Hepatocyte (in vitro differentiated cells): ENCODE results near the gene MAPK11. TPM values are rescaled to one million over a fixed set of nuclear protein-coding genes. Genes with fewer than 3 reads are reported as not detected.

Experiments
- DNase-seq: peaks from one replicate; pipeline ENCODE4 v3.0.0-alpha.2; 2016; ENCODE audit warnings: low spot score
- H2AFZ ChIP-seq: fragments of 200-600 bp; sonication (generic); 2 replicates; pipeline ENCODE4 v1.6.0; 2016; ENCODE audit warnings: antibody characterized with exemption, mild to moderate bottlenecking
- H3K27ac ChIP-seq: fragments of 200-600 bp; sonication (generic); 2 replicates; pipeline ENCODE4 v1.5.1; 2016; ENCODE audit warnings: mild to moderate bottlenecking
- H3K27me3 ChIP-seq: fragments of 200-600 bp; sonication (generic); 2 replicates; pipeline ENCODE4 v1.6.1; 2016
- H3K36me3 ChIP-seq: fragments of 200-600 bp; sonication (generic); replicated peaks from 2 replicates; pipeline ENCODE4 v1.5.1; 2016; ENCODE audit warnings: low read depth; ENCODE audit not compliant: insufficient read depth
- H3K4me1 ChIP-seq: fragments of 200-600 bp; sonication (generic); 2 replicates; pipeline ENCODE4 v1.5.1; 2016; ENCODE audit warnings: mild to moderate bottlenecking, moderate library complexity; ENCODE audit not compliant: insufficient read depth
- H3K4me2 ChIP-seq: fragments of 200-600 bp; sonication (generic); 2 replicates; pipeline ENCODE4 v1.6.0; 2016
- H3K4me3 ChIP-seq: fragments of 200-600 bp; sonication (generic); 2 replicates; pipeline ENCODE4 v1.5.1; 2016; ENCODE audit warnings: mild to moderate bottlenecking
- H3K79me2 ChIP-seq: fragments of 200-600 bp; sonication (generic); 2 replicates; pipeline ENCODE4 v1.6.0; 2017; ENCODE audit warnings: mild to moderate bottlenecking
- H3K9me2 ChIP-seq: fragments of 200-600 bp; sonication (generic); replicated peaks from 2 replicates; pipeline ENCODE4 v1.6.0; 2017; ENCODE audit warnings: mild to moderate bottlenecking; ENCODE audit not compliant: insufficient read depth
- H3K9me3 ChIP-seq: fragments of 200-600 bp; sonication (generic); 2 replicates; pipeline ENCODE4 v1.5.1; 2016; ENCODE audit warnings: low read depth, mild to moderate bottlenecking
- H4K20me1 ChIP-seq: fragments of 200-600 bp; sonication (generic); 2 replicates; pipeline ENCODE4 v1.6.0; 2016; ENCODE audit warnings: mild to moderate bottlenecking; ENCODE audit not compliant: insufficient read depth, poor library complexity, severe bottlenecking
- EZH2 ChIP-seq: fragments of 200-600 bp; sonication (generic); IDR thresholded peaks from 2 replicates; pipeline ENCODE4 v1.6.1; 2016; ENCODE audit warnings: antibody characterized with exemption, mild to moderate bottlenecking, borderline replicate concordance
- EZH2phosphoT487 ChIP-seq: fragments of 200-600 bp; sonication (generic); IDR thresholded peaks from one replicate; pipeline ENCODE4 v1.6.1; 2018; ENCODE audit warnings: antibody characterized with exemption, mild to moderate bottlenecking, low read depth, moderate library complexity; ENCODE audit not compliant: unreplicated experiment, severe bottlenecking
- WGBS: methylation state at CpG from one replicate; pipeline ENCODE4 v1.1.6; 2016; ENCODE audit warnings: low lambda C conversion rate; ENCODE audit errors: missing lambda C conversion rate; 5-methylcytosine and 5-hydroxymethylcytosine counted together
- polyA plus RNA-seq: library from polyadenylated mRNA; unstranded; fragments of >200 nt; fragmentation: Nextera tagmentation; extraction: Ambion mirVana; gene quantifications from 2 replicates; pipeline ENCODE4 v1.2.1, GENCODE V29; 2016
- total RNA-seq: library from RNA; depleted of rRNA; stranded (reverse); fragments of >200 nt; gene quantifications from 2 replicates; pipeline ENCODE4 v1.2.3, GENCODE V29; 2014
- TF ChIP-seq, protein P1 (sequence below): fragments of 200-600 bp; sonication (generic); IDR thresholded peaks from 2 replicates; pipeline ENCODE4 v1.5.1; 2016; ENCODE audit warnings: antibody characterized with exemption, mild to moderate bottlenecking; ENCODE audit not compliant: poor library complexity

The MAPK11 gene
- total and polyA plus RNA-seq, 2 experiments from 2014 or later, result 1.1 to 2.3 TPM

DNA sequence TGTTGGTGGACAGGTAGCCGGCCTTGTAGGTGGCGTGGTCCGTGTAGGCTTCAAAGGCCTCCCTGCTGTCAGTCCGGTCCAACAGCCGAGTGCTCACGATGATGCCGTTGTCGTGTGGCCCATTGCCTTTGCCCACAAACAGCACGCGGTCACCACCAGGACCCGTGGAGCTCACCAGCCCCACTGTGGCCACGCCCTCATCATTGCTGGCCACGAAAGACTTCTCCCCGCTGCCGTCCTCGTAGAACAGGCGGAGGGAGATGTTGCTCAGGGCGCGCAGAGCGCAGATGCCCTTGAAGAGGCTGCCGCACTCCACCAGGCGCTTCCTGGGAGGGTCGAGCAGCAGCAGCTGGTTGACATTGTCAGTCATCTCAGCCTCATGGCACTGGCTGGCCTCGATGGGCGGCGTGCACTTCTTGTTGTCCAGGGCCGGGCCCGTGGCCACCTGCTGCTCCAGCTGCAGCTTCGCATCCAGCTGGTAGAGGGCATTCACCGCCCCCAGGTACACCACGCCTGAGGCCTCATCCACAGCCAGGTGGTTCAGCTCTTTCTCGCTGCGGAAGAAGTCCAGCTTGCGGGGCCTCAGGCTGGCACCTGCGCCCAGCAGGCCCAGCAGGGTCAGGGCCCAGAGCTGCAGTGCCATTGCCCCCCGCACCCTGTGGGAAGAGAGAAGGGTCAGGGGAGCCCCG, 19.9 kb upstream of the MAPK11 start:
- Histone ChIP-seq H3K9me2 (no peaks in the 10 kb centered on the region), H3K79me2 (peaks cover 80% of the 10 kb centered on the region), H4K20me1 (peaks cover 59% of the 10 kb centered on the region), H3K9me3 (no peaks in the 10 kb centered on the region), H3K27ac (no peak overlapping the region), H3K4me1 (peaks cover 30% of the 10 kb centered on the region), H3K27me3 (no peaks in the 10 kb centered on the region), H3K4me2 (no peak overlapping the region), H3K4me3 (no peak overlapping the region), H3K36me3 (no peaks in the 10 kb centered on the region), H2AFZ (no peak overlapping the region)
- no peak for DNase-seq
- 95% methylated on average over 37 of the region's 37 CpGs for WGBS
- TF ChIP-seq EZH2phosphoT487 (no peak), EZH2 (no peak)
- TF ChIP-seq, protein P1, sequence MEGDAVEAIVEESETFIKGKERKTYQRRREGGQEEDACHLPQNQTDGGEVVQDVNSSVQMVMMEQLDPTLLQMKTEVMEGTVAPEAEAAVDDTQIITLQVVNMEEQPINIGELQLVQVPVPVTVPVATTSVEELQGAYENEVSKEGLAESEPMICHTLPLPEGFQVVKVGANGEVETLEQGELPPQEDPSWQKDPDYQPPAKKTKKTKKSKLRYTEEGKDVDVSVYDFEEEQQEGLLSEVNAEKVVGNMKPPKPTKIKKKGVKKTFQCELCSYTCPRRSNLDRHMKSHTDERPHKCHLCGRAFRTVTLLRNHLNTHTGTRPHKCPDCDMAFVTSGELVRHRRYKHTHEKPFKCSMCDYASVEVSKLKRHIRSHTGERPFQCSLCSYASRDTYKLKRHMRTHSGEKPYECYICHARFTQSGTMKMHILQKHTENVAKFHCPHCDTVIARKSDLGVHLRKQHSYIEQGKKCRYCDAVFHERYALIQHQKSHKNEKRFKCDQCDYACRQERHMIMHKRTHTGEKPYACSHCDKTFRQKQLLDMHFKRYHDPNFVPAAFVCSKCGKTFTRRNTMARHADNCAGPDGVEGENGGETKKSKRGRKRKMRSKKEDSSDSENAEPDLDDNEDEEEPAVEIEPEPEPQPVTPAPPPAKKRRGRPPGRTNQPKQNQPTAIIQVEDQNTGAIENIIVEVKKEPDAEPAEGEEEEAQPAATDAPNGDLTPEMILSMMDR, result no peak

DNA sequence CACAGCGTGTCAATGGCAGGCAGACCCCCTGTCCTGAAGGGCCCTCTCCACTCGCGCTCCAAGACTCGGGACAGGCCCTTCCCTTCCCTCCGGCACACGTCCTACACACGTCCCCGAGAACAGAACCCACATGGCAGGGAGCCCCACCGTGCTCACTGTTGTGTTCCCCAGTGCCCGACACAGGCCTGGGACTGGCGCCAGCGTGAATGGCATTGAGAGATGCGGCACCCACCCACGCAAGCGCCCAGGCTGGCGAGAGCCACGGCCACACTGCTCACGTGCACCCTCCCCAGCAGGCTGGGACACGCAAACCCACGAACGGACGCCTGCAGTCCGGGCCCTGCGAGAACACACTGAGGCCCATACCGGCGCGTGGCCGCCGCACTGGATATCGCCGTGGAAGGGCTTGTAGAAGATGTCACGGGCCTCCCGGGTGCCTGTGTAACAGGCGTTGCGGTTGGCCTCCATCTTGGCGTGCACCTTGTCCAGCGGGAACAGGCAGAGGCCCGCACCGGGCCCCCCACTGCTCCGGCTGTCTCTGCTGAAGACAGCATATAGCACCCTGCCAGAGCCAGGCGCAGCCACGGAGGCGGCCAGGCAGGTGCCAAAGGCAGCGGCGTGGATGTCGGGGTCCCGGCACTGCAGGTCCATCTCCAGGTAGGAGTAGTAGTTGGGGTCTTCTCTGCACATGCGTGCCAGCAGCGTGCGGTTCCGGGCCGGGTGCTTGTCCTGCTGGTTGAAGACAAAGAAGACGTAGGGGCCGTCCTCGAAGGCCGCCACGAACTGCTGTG, 19.2 kb upstream of the MAPK11 start:
- Histone ChIP-seq H3K9me2 (no peaks in the 10 kb centered on the region), H3K4me1 (peaks cover 22% of the 10 kb centered on the region), H3K9me3 (no peaks in the 10 kb centered on the region), H3K4me3 (no peak overlapping the region), H3K36me3 (no peaks in the 10 kb centered on the region), H3K4me2 (no peak overlapping the region), H3K27me3 (no peaks in the 10 kb centered on the region), H2AFZ (no peak overlapping the region), H4K20me1 (peaks cover 55% of the 10 kb centered on the region), H3K27ac (no peak overlapping the region), H3K79me2 (peaks cover 73% of the 10 kb centered on the region)
- WGBS, result 98% methylated on average over 52 of the region's 57 CpGs
- DNase-seq, result no peak
- TF ChIP-seq EZH2phosphoT487 (no peak), EZH2 (no peak)

DNA sequence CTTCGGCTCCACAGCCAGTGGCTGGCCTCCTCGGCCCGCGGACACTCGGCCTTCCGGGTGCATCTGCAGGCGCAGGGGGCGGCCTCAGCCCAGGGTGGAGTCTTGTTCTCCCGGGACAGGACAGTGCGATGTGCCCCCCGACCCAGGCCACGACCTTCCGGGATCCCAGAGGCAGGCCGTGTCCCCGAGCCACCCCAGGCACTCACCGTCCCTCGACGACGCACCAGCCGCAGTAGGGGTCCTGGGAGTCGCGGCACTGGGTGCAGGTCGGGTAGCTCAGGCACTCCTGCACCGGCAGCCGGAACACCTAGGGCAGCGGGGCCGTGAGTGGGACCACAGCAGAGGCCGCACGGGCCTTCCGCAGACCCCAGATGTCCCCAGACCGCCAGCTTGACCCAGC, 17.6 kb upstream of the MAPK11 start:
- Histone ChIP-seq H3K4me1 (peaks cover 9% of the 10 kb centered on the region), H3K79me2 (peaks cover 59% of the 10 kb centered on the region), H4K20me1 (peaks cover 45% of the 10 kb centered on the region), H3K4me3 (no peak overlapping the region), H3K27me3 (no peaks in the 10 kb centered on the region), H3K36me3 (no peaks in the 10 kb centered on the region), H3K27ac (no peak overlapping the region), H3K9me2 (no peaks in the 10 kb centered on the region), H2AFZ (no peak overlapping the region), H3K4me2 (no peak overlapping the region), H3K9me3 (no peaks in the 10 kb centered on the region)
- DNase-seq, result no peak
- over 99% methylated on average over 21 of the region's 31 CpGs for WGBS
- TF ChIP-seq, protein P1, result no peak
- TF ChIP-seq EZH2phosphoT487, result no peak
- no peak for TF ChIP-seq EZH2
